Activated CD4-positive, alpha-beta T cell treated with anti-CD3 and anti-CD28 coated beads, Interleukin-2, amount 50 U/mL, for 16 hours (primary cell): ENCODE measurements around the gene NGF.
"Not testable (repeated sequence)": the region's sequence is repeated elsewhere in the genome, so short reads cannot be mapped to it uniquely, and the experiment has no call there.

Source experiments
- DNase-seq: peaks from one replicate; pipeline ENCODE4 v3.0.0-alpha.2; 2020

Gene NGF

DNA sequence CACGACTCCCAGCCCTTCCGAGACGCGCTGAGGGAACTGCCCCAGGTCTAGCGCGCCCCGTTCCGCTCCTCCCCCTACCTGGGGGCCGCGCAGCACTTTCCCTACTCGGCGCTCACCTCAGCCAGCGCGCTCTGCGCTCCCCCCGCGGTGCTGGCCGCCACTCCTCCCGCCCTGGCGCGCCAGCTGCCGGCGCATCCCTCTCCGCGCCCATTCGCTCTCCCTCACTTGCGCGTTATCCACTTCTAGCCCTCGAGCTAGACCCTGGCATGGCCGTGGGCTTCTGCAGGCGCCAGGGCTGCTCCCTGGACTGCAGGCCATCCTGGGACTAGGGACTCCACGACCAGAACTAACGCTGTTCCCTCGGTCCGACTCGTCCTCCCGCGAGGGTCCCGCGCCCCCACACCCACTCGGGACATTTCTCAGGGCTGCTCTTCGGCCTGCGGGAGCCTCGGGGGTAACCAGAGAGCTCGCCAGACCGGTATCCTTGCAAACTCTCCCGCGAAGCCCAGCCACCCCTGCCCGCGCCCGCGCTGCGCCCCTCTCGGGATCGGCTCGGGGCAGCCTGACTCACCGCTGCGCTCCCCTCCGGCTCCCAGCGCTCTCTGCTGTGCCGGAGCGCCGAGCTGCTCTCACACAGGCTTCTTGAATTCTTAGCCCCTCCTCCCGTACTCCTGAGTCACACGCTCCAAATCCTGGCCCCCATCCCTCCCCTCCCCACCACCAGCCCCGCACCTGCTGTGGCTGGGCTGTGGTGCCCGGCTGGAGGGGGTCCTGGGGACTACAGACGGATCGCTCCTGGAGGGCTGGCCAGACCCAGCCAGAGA is at the start of gene NGF:
Gene NGF (minus strand): TSS at position 617 of the 824 bp plus-strand sequence. CDS start 51,454 bp downstream, outside the sequence.
- DNase-seq: no peak

DNA sequence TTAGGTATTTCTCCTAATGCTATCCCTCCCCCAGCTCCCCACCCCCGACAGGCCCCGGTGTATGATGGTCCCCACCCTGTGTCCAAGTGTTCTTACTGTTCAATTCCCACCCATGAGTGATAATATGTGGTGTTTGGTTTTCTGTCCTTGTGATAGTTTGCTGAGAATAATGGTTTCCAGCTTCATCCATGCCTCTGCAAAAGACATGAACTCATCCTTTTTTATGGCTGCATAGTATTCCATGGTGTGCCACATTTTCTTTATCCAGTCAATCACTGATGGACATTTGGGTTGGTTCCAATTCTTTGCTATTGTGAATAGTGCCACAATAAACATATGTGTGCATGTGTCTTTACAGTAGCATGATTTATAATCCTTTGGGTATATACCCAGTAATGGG is 45.4 kb upstream of the NGF start:
- DNase-seq: not testable (repeated sequence)

DNA sequence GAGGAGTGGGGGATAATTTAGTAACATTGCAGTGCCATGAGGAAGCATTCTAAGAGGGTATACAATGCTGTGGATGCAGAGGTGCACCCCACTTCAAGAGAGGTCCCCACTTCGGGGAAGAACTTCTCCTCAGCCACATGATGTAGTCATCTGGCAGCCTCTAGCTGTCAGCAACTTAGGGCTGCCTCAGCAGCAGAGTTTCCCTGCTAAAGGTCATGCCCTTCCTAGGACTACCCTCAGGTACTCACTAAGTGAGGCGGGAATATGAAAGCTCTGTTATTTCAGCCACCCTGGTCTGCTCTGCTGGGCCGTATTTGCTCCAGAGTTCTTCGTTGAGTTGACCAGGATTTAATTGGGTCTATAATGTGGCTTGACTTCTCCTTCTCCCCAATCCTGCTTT is 41.9 kb upstream of the NGF start:
- DNase-seq: no peak

DNA sequence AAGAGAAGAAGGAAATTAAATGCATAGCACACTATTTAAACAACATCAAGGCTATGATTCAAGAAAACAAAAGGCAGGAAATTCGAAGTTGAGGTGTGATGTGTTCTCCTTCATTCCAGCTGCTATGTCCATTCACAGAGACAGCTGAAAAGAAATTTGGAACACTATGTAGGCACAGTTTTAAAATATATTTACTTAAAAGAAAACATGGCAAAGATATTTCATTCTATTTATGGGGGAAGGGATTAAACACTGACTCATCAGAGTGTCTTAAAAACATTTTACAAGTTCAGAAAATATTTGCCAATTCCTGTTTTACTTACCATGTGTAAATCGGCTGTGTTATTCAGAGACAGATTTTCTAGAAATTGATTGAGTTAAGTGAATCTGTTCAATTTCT is 39.4 kb upstream of the NGF start:
- no peak for DNase-seq

DNA sequence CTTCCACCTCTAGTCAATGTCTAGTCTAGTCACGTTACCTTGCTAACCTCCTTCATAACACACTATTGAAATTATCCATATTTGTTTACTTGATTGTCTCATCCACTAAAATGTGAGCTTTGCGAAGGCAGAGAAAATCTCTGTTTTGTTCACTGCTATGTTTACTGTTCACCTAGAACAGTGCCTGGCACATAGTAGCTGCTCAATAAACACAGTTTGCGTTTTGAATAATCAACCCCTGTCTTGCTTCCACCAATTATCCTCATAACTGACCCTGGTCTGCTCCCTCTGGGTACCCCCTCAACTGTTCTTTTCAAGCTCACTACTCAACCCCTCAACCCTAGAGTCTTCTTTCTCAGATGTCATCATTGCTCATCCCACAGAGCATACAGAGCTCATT is 36.5 kb upstream of the NGF start:
- DNase-seq: no peak

DNA sequence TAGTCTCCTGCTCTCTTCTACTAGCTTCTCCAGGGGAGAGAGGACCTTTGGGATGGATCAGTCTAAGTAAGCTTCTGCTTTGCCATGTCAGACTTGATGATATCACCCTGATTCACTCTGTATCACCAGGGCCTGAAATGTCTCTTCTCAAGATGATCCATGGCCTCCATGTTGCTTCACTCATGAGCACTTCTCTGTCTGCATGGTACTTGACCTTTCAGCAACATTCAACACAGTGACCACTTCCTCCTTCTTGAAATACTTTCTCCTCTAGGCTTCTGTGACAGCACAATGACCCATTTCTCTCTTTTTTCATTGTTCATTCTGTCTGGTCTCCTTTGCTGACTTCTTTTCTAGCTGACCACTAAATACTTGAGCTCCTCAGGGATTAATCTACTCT is 35.3 kb upstream of the NGF start:
- no peak for DNase-seq

DNA sequence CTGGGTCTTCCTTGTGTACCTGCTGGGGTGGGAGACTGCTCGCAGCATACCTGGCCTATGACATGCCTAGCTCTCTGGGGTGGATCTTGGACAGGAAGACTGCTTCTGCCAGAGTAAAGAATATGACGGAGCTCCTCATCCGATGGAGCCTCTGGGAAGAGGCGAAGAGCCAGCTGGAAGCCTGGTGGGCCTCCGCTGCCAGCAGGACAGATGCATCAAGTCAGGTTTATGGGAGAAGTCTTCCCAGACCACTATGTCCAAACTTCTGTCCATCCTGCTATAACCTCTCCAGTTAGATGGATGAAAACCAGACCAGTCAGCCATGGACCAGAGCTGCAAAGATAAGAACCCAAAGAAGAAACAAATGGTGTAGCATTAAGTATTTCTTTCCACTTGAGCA is 27.7 kb upstream of the NGF start:
- no peak for DNase-seq

DNA sequence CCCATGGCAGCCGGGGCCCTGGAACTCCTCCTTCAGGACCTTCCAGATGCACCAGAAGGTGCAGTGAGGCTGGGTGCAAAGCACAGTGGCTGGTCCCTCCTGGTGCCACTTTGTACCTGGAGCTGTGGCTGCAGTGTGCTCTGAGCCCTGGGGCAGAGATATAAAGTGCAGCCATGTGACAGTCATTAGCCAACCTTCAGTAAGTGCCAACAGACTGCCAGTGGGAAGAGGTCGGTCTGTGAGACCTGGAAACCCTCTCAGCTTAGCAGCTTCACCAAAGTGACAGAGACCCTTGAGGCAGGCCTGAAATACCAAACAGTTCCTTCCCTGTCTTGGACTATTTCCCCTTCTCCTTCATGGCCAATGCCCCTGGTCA is 26.7 kb upstream of the NGF start:
- DNase-seq: no peak

DNA sequence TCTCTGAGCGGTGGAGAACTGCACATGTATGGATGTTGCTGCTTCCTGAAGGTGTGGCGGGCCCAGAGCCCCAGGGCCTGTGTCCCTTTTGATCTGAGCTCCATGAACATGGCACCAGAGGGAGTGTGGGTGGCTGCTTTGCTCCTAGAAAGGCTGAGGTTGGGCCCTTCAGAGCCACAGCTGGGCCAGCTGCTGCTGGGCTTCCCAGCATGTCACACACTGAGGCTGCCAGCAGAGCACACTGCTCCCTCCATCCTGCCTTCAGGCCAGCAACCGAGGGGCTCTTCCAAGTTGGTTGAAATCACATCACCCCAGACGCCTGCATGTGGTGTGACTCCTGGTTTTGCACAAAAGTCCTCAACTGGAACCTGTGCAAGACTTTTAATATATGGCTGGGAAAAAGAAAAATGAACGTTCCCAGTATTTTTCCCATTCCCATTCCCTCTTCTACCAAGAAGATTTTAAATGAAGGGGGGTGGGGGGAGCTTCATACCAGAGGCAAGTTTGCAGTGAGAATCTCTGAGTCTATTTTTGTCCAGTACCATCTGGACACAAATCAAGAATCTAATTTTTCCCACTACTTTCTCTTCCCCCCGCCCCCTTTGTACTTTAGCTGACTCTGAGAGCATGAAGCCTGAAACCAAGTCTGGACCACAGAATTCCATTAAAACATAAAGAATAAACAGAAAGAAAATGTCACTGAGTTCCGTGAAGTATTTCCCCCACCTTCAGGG is 26.2 kb upstream of the NGF start:
- no peak for DNase-seq

DNA sequence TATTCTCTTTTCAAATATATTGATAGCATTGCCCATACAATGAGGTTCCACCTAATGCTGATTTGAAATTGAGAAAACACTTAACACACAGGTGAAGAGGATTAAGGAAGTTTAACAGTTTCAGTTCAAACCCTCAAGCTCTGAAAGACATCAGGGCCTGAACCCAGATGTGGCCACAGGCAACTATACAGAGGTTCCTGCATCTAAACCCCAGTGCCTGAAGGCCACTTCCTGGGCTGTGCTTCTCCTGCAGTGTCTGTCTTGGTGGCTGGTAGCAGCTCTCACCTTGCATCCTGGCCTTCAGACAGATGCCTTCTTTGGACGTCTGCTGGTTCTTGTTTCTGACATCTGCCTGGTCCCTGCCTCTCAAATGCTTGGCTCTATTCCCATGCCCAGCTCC is 25.1 kb upstream of the NGF start:
- DNase-seq: no peak

DNA sequence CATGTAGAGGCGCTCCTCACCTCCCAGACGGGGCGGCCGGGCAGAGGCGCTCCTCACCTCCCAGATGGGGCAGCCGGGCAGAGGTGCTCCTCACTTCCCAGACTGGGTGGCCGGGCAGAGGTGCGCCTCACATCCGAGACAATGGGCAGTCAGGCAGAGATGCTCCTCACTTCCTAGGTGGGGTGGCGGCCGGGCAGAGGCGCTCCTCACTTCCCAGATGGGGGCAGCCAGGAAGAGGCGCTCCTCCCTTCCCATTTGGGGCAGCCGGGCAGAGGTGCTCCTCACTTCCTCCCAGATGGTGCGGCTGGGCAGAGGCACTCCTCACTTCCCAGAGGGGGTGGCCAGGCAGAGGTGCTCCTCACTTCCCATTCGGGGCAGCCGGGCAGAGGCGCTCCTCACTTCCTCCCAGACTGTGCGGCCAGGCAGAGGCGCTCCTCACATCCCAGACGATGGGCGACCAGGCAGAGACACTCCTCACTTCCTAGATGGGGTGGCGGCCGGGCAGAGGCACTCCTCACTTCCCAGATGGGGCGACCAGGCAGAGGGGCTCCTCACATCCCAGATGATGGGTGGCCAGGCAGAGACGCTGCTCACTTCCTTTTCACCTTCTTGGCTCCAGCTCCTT is 22.6 kb upstream of the NGF start:
- DNase-seq: not testable (repeated sequence)

DNA sequence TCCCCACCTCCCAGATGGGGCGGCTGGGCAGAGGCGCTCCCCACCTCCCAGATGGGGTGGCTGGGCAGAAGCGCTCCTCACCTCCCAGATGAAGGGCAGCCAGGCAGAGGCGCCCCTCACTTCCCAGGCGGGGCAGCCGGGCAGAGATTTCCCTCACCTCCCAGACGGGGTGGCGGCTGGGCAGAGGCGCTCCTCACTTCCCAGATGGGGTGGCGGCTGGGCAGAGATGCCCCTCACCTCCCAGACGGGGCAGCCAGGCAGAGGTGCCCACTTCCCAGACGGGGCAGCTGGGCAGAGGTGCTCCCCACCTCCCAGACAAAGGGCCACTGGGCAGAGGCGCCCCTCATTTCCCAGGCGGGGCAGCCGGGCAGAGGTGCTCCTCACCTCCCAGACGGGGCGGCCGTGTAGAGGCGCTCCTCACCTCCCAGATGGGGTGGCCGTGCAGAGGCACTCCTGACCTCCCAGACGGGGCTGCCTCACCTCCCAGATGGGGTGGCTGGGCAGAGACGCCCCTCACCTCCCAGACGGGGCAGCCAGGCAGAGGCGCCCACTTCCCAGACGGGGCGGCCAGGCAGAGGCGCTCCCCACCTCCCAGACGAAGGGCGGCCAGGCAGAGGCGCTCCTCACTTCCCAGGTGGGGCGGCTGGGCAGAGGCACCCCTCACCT is 21.9 kb upstream of the NGF start:
- not testable (repeated sequence) for DNase-seq

DNA sequence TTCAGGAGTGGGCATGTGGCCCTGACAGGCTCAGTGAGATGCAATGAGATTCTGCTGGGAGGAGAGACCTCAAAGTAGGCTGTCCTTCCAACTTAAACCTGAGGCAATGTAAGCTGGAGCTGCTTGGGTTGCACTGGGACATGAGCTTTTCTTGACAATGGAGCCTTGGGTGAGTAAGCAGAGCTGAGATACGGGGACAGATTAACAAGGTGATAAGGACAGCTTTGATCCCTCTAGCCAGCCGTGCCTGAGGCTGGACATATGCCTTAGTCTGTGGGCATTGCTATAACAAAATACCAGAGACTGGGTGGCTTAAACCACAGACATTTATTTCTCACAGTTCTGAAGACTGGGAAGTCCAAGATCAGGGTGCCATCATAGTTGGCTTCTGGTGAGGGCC is 18.3 kb upstream of the NGF start:
- DNase-seq: no peak

DNA sequence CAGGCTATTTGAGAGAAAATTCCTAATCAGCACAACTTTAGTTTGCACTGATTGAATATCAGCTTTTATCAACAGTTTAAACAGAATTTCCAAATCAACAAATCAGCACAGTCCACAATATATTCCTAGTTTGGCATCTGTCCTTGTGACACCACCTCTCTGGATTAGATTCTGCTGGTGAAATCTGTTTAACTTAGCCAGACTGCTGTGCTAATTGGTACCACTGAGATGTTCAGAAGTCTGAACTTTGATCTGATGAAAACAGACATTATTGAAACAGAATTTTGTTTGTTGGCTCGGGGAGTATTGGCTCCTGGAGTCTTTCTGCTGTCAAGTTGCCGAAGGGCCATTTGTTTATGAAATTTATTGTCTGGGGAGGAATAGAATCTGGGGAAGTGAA is 17.0 kb upstream of the NGF start:
- DNase-seq: no peak

DNA sequence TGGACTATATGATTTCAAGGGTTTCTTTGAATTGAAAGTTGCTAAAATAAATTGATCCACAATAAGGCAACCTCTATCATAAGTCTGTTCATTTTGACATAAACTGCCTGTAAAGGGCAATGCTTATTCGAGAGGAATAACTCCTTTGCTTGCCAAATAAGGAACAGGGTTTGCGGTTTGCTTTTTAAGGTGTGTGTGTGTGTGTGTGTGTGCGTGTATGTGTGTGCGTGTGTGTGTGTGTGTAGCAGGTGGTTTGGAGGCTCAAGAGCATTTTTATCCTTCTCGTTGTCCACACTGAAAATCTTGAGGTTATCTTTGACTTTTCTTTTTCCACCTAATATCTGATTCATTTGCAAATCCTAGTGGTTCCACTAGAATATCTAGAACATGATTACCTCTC is 13.1 kb upstream of the NGF start:
- DNase-seq: no peak

DNA sequence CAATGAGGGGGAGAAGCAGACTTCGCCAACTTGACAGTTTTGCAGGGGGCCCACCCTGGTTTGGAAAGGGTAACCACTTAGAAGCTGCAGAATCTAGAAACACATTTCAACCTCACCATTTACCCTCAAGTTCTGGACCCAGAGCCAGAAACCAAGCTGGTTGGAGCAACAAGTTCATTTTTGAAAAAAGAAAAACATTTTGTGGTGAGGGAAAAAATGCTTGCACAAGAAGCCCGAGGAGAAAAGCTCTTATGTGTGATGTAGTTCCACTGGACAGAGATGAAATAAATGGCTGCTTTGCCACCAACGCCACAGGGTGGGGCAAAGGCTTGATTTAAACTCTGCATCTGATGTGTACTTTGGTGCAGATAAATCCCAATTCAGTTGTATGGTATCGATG is 10.6 kb upstream of the NGF start:
- no peak for DNase-seq

DNA sequence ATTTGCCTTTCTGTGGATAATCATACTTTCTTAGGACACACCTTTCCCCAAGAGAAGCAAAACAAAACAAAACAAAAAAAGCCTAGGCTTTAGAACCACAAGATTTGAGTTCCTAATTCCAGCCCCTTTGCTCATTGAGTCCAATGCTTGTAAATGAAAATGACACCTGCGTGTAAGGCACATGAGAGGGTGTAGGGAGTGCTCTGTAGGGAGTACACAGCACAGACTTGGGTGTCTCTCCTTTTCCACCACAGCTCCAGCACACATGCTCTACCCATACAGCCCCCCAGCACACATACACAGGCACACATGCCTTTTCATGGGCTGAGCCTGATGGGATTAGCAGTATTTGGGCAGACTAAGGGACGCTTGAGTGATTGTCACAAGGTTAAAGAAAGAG is 9.2 kb upstream of the NGF start:
- DNase-seq: no peak

DNA sequence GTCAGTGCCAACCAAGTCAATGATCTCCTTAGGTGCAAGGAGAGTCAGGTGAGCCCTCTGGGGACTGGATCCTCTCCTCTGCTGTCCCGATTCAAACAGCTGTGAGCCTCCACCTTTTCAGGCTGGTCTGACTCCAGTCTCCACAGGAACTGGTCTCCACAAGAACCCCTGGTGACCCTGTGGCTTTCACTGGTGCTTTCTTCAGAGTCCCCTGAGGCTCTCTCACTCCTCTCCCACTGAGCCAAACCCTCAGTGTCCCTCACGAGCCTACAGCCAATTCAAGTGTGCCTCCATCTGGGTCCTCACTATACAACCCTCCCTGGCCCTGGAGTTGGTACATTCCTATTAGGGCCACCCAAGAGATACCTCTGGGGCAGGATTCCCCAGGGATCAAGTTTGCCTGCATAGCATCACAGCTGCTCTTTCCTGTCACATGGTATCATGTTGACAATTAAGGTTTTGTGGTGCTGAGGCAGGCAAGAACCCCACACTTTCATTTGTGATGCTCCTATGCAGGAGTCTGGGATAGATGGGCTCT is 5.2 kb upstream of the NGF start:
- DNase-seq: no peak

DNA sequence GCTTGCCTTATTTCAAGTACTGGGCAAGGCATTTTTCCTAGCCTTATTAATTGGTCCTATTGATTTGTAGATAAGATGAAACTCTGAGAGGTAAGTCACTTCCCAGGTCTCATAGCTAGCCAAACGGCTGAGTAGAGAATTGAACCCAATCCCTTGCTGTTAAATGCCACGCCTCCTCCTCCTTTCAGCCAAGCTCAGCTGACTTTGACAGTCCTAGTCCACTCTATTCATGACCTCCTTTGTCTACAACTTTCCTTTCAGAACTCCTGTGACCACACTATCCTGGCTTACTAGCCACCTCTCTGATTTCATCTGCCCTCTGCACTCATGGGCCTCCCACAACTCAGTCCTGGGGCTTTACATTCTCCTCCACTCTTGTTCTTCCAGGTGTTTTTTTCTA is 3.9 kb upstream of the NGF start:
- no peak for DNase-seq

DNA sequence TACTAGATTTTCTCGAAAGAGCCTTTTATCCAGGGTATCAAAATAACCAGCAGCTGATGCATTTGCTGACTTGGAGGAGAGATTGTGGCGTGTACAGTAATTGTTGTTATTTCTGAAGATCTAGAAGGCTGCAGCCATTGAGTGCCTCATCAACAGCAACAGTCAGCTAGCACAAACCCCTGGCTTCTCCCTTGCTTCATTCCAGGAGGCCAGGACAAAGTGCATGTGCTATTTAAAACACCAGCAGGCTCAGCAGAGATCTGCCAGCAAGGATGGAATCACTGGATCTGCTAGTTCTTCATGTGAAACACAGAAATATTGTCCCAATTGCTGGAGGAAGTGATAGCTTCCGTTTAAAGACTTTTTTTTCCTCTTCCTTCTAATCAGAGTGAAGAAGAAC is 2.8 kb upstream of the NGF start:
- no peak for DNase-seq

DNA sequence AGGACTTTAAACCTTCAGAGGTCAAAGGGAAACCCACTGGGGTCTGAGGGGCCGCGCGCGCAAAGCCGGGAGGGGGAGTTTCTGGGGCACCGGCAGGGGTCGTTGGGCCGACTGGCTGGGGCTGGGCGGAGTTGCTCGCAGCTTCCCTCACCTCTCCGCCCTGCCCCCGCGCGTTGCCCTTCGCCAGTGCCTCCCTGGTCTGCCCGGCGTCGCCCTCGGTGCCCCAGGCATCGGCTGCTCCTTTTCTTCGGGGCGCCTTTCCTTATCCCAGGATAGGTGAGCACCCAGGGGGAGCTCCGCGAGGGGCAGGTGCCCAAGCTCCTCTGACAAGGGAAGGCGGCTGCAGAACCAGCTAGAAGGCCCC is 390 bp upstream of the NGF start:
- no peak for DNase-seq

DNA sequence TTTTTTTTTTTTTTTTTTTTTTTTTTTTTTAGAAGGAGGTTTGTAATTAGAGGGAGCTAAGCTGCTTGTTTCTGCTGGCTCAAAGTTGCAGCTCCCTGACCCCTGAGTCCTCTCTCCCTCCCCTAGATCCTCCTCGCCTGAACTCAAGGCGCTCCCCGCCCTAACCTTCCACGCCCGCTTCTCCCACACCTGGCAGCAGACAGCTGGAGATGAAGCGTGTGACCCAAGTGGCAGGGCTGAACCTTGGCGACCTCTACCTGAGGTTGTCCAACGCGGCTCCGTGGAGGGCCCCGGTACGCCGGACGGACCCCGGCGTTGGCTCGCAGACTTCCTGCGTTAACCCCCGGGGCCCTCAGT is 795 bp downstream of the NGF start:
- DNase-seq: no peak

DNA sequence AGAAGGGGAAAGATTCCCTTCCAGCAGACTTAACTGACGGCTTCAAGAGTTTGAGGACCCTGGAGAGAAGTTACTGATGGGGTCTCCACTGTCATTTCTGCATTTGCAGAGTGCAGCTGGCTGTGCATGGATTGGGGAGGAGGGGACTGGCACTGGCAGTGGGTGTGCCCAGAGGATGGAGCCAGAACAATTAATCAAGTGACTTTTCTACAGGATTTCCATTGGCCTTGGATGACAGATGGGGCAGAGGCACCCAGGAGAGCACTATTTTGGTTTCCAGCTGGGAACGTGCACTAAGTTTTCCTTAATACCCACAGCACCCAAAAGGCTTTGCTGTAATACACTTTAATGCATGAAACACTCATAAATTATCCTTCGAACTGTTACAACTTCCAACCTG is 1.3 kb downstream of the NGF start:
- no peak for DNase-seq
